ENCODE results near the gene CTIF. TPM values are rescaled to one million over a fixed set of nuclear protein-coding genes. Genes with fewer than 3 reads are reported as not detected.

CTIF gene
- total RNA-seq, 1 experiment from 2014 or later: 5.8 TPM

DNA sequence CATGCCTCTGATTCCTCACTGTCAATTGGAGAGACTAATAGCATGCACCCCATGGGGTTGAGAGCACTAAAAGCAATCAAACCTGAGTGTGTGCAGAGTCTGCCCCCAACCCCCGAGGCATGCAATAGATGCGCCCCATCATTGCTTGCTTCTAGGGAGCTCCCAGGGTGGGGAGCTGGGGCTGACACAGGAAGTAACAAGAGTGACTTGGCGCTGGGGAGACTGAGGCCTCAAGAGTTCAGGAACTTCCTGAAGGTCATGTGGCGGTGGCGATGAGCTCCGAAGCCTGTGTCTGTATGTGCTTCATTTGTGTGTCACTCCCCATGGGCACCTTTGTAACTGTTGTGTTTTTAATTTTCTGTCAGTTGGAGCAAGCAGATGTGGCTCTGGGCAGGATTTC, 61.2 kb downstream of the CTIF start:
- ChIA-PET POLR2A (ENCODE audit: unreplicated experiment) (no interaction called here), CTCF (no interaction called here)
- Histone ChIP-seq H3K9me2 (replicated peaks; ENCODE audit: low read length) (no peaks in the 10 kb centered on the region), H3K4me2 (ENCODE audit: low read length) (no peak overlapping the region), H3K9me3 (ENCODE audit: low read length) (no peaks in the 10 kb centered on the region), H2AFZ (ENCODE audit: low read length) (no peak overlapping the region), H3K79me2 (ENCODE audit: low read length) (no peaks in the 10 kb centered on the region), H3F3A (ENCODE audit: low read length, unreplicated experiment) (no peaks in the 10 kb centered on the region), H3K4me1 (ENCODE audit: insufficient read depth, low read length) (no peaks in the 10 kb centered on the region), H4K20me1 (ENCODE audit: low read length) (no peaks in the 10 kb centered on the region), H3K27ac (ENCODE audit: low read length) (no peak overlapping the region), H3K36me3 (ENCODE audit: low read depth, low read length) (no peaks in the 10 kb centered on the region), H3K4me3 (ENCODE audit: low read length) (no peak overlapping the region), H3K9ac (ENCODE audit: low read length) (no peak overlapping the region), H3K27me3 (ENCODE audit: low read length) (no peaks in the 10 kb centered on the region)
- DNase-seq (no peak), ATAC-seq (no peak)
- no TSS peak for BruUV-seq (replicated peaks)
- intact Hi-C loops (cut with micrococcal nuclease): no loop called here
- TF ChIP-seq, protein P1, sequence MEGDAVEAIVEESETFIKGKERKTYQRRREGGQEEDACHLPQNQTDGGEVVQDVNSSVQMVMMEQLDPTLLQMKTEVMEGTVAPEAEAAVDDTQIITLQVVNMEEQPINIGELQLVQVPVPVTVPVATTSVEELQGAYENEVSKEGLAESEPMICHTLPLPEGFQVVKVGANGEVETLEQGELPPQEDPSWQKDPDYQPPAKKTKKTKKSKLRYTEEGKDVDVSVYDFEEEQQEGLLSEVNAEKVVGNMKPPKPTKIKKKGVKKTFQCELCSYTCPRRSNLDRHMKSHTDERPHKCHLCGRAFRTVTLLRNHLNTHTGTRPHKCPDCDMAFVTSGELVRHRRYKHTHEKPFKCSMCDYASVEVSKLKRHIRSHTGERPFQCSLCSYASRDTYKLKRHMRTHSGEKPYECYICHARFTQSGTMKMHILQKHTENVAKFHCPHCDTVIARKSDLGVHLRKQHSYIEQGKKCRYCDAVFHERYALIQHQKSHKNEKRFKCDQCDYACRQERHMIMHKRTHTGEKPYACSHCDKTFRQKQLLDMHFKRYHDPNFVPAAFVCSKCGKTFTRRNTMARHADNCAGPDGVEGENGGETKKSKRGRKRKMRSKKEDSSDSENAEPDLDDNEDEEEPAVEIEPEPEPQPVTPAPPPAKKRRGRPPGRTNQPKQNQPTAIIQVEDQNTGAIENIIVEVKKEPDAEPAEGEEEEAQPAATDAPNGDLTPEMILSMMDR (conservative IDR thresholded peaks at IDR 0.05; ENCODE audit: low read depth, low read length): no peak
- TF ChIP-seq EZH2phosphoT487 (IDR thresholded peaks at IDR 0.05; ENCODE audit: borderline replicate concordance, low read length): no peak
- TF ChIP-seq EZH2 (IDR thresholded peaks at IDR 0.05; ENCODE audit: low read length, unreplicated experiment): no peak

DNA sequence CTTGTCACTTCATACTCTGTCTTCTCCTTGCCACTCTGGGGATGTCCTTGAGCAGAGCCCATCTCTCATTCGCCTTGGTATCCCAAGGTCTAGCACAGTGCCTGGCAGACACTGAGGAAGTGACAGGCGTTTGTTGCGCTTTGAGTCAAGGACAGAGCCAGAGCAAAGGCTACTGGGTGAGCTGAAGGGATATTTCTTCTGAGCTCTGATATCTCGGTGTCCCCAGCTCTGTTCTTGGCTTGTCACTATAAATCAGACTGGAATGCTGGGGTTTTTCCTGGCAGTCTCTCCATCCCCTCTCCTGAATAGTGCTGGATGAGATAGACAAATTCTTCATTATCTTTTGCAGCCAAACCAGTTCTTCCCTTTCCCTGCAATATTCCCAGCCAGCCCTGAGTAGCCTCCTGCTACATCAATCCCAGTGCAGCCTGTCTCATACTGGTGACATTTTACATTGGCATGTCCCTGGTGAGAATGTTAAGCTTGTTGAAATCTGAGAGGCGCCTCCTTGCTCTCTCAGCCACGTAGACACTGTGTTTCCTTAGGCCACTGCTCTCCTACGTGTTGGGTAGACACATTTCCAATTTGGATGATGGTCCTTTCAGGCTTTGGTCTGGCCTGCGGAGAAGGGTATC, 61.7 kb downstream of the CTIF start:
- Histone ChIP-seq H3K27me3 (ENCODE audit: low read length) (no peaks in the 10 kb centered on the region), H4K20me1 (ENCODE audit: low read length) (no peaks in the 10 kb centered on the region), H3K9ac (ENCODE audit: low read length) (no peak overlapping the region), H3K4me3 (ENCODE audit: low read length) (no peak overlapping the region), H3K9me2 (replicated peaks; ENCODE audit: low read length) (no peaks in the 10 kb centered on the region), H3F3A (ENCODE audit: low read length, unreplicated experiment) (no peaks in the 10 kb centered on the region), H3K27ac (ENCODE audit: low read length) (no peak overlapping the region), H3K36me3 (ENCODE audit: low read depth, low read length) (no peaks in the 10 kb centered on the region), H3K4me1 (ENCODE audit: insufficient read depth, low read length) (no peaks in the 10 kb centered on the region), H3K4me2 (ENCODE audit: low read length) (no peak overlapping the region), H3K9me3 (ENCODE audit: low read length) (no peaks in the 10 kb centered on the region), H2AFZ (ENCODE audit: low read length) (no peak overlapping the region), H3K79me2 (ENCODE audit: low read length) (no peaks in the 10 kb centered on the region)
- TF ChIP-seq EZH2phosphoT487 (IDR thresholded peaks at IDR 0.05; ENCODE audit: borderline replicate concordance, low read length) (no peak), EZH2 (IDR thresholded peaks at IDR 0.05; ENCODE audit: low read length, unreplicated experiment) (no peak)
- TF ChIP-seq, protein P1 (conservative IDR thresholded peaks at IDR 0.05; ENCODE audit: low read depth, low read length): no peak
- ChIA-PET POLR2A (ENCODE audit: unreplicated experiment) (no interaction called here), CTCF (no interaction called here)
- DNase-seq: no peak
- intact Hi-C loops (cut with micrococcal nuclease): no loop called here
- no peak for ATAC-seq
- no TSS peak for BruUV-seq (replicated peaks)

DNA sequence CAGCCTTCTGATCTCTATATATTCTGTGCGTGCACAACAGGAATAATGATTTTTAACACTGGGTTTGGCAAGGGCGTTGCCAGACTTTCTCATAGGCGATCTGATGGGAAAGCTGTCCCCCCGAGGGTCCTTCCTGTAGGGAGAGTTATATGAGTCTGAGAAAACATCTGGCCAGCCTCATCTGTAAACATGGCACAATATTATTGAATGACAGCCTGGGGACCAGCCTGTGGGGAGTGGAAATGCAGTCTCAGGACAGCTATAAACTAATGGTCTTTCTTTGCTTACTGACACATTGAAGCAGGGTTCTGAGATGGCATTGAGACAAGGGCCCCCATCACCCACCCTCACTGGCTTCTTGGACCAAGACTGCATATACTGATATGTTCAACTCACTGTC, 62.5 kb downstream of the CTIF start:
- TF ChIP-seq, protein P1 (conservative IDR thresholded peaks at IDR 0.05; ENCODE audit: low read depth, low read length): no peak
- no peaks in the 10 kb centered on the region for H3K27me3 ChIP-seq (ENCODE audit: low read length)
- CTCF ChIA-PET: no interaction called here
- no peaks in the 10 kb centered on the region for H3K79me2 ChIP-seq (ENCODE audit: low read length)
- H2AFZ ChIP-seq (ENCODE audit: low read length): no peak overlapping the region
- no TSS peak for BruUV-seq (replicated peaks)
- H3F3A ChIP-seq (ENCODE audit: low read length, unreplicated experiment): no peaks in the 10 kb centered on the region
- H3K4me3 ChIP-seq (ENCODE audit: low read length): no peak overlapping the region
- no peak overlapping the region for H3K27ac ChIP-seq (ENCODE audit: low read length)
- no peak for ATAC-seq
- no peaks in the 10 kb centered on the region for H3K4me1 ChIP-seq (ENCODE audit: insufficient read depth, low read length)
- H3K9ac ChIP-seq (ENCODE audit: low read length): no peak overlapping the region
- no peaks in the 10 kb centered on the region for H3K36me3 ChIP-seq (ENCODE audit: low read depth, low read length)
- intact Hi-C loops (cut with micrococcal nuclease): no loop called here
- no peaks in the 10 kb centered on the region for H4K20me1 ChIP-seq (ENCODE audit: low read length)
- H3K9me2 ChIP-seq (replicated peaks; ENCODE audit: low read length): no peaks in the 10 kb centered on the region
- H3K4me2 ChIP-seq (ENCODE audit: low read length): no peak overlapping the region
- H3K9me3 ChIP-seq (ENCODE audit: low read length): no peaks in the 10 kb centered on the region
- no peak for DNase-seq
- POLR2A ChIA-PET (ENCODE audit: unreplicated experiment): no interaction called here
